Measurements from ENCODE around the gene TBC1D10A.
A peak's percentile ranks its signal among the peaks of the same experiment; 100 is the strongest.

TBC1D10A gene

DNA sequence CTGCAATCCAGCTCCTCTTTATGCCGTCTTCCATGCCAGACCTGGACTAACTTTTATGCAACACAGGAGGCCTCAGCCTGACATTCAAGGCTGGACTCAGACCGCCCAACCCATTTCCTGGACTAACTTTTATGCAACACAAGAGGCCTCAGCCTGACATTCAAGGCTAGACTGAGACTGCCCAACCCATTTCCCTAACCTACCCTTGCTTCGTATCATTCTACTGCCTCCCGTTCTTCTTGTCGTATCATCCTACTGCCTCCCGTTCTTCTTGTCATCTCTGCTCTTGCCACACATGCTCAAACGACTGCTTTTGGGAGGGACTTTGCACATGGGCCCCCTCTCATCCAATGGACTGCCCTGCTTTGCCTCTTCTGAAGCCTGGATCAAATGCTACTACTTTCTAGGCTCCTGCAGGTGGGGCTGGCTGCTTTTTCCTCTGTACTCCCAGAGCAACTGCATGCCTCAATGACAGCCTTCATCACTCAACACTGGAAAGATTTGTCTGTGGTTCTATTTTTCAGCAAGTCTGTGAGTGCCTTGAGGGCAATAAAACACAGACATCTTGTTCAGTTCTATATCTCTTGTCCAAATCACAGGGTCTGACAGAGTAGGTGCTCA is 7.8 kb downstream of the TBC1D10A start:
- DNase-seq = no peak

DNA sequence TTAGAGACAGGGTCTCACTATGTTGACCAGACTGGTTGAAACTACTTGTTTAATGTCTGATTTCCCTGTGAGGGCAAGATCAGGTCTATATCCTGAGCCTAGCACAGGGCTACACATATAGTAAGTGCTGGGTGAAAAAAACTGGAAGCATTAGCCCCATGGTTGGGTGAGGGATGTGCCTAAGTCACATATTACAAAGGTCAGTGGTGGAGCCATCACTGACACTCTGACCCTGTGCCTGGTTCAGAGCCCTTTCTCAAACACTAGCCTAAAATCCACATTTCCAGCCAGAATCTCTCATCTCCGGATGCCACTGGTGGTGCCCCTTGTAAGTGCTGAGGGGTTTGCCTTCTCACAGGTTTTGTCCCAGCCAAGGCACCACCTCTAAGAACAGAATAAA is 9.0 kb downstream of the TBC1D10A start:
- no peak for DNase-seq

GRCh38 chr22:30315962-30316576 is 10.7 kb downstream of the TBC1D10A start:
- no peak for DNase-seq

DNA sequence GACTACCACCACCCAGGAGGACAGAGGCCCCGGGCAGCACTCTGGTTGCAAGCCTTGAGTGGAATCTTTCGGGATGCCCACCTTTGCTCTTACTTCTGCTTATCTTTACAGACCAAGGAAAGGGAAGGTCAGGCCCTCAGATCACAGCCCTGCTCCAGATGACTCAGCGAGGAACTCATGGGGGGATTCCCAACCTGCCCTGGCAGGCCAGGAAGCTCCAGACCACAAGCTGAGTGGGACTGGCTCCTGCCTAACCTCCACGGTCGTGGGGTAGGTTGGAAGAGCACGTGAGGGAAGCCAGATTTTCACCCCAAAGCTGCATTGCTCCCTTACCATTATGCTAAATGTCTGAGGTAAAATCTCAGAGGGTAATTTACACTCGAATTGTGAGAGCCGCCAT is 11.8 kb downstream of the TBC1D10A start:
- DNase-seq = no peak

DNA sequence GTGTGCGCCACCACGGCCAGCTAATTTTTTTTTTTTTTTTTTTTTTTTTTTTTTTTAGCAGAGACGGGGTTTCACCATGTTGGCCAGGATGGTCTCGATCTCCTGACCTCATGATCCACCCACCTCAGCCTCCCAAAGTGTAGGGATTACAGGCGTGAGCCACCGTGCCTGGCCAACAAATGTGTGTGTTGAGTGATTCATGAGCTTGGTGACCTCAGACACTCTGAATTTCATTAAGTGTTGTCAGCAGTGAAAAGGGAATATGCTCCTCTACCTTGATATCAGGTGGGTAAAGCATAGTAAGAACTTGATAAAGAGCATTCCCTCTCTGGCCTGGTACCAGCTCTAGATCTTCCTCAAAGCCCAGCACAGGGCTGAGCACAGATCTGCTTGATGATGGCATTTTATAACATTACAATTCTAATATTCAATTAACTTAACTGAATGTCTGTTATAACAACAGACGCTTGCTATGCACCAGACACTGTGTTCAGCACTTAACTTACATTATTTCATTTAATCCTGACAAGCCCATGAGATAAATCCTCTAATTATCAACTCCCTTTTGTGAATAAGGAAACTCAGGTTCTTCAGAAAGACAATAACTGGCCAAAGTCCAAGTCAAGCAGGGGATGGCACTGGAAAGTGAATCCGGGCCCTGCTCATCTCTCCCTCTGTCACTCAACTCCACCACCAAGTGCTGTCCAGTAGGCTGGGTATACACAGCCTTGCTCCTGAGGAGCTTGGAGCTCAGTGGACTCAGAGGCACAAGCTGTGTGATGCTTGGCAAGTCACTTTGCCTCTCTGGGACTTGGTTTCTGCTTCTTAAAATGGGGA is 13.0 kb downstream of the TBC1D10A start:
- no peak for DNase-seq

- DNase-seq = no peak
These were observed 14.7 kb downstream of the TBC1D10A start for GRCh38 chr22:30312053-30312452.

- DNase-seq = no peak
These were observed 15.6 kb downstream of the TBC1D10A start for GRCh38 chr22:30310881-30311771.

GRCh38 chr22:30309951-30310741 is 16.6 kb downstream of the TBC1D10A start:
- DNase-seq = peak; percentile 63

GRCh38 chr22:30308518-30309230 is 18.1 kb downstream of the TBC1D10A start:
- DNase-seq = peak; percentile 63

GRCh38 chr22:30308093-30308492 is 18.6 kb downstream of the TBC1D10A start:
- no peak for DNase-seq

- DNase-seq = no peak
These were observed 19.6 kb downstream of the TBC1D10A start for GRCh38 chr22:30307041-30307574.

DNA sequence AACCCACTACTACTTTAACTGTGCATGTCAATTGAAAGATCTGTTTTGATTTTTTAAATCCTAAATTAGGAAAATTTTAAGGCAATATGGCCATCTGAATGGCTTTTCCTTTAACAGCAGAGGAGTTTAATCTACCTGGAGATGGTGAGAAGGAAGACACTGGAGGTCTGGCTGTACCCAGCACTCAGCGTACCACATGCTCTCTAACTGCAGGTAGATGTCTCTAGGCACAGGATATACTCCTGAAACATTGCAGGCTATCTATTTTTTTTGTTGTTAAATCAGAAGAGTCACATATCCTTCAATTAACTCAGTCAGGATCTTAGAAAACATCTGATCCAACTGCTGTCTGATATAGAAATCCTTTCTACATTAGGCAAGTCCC is 20.1 kb downstream of the TBC1D10A start:
- no peak for DNase-seq

DNA sequence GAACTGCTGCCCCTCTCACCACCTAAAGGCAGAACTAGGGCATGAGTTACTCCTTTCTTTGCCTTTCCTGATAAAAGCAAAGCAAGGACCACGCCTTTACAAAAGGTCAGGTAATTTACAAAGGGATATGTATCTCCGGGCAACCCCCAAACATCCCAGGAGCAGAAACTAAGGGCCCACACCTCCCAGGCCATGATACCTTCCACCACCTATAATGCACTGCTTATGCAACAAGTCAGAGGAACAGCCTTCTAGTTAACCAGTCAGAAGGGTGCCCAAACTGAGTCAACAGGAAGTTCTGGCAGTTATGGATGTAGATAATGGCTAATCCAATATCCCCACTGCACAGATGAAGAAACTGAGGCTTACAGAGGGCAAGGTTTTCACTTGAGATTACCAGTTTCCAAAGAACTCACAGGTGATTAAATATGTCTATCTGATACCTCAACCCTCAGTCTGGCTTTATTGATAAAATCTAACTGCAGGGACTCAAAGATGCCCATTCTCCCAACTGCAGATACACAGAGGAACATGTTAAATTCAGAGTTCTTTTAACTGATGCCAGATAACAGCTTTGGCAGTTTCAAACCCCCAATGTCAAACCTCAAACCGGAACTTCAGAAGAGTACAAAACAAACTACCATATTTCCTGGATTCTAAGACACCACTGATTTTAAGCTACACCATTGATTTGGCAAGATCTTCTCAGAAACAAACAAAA is 20.7 kb downstream of the TBC1D10A start:
- DNase-seq = no peak

DNA sequence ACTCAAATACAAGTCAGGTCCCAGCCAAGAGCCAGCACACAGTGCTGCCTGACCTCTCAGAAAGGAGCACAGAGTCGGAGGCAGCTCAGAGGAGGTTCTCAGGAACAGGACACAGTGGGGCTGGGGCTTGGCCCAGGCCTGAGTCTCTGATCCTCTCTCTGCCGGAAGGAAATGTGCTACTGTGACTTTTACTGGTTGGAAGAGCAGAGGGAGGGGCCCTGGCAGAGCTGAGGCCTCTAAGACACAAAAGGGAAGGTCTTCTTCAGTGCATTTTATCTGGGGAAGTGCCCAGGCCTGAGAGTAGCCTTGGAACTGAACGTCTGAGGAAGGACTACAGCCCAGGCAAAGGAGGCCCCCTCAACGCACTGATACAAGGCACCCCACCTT is 21.2 kb downstream of the TBC1D10A start:
- DNase-seq = peak; percentile 53

- no peak for DNase-seq
These were observed 22.1 kb downstream of the TBC1D10A start for GRCh38 chr22:30304495-30305244.

- DNase-seq = no peak
These were observed 24.0 kb downstream of the TBC1D10A start for GRCh38 chr22:30302810-30303138.

- DNase-seq = peak; percentile 74
These were observed 24.5 kb downstream of the TBC1D10A start for GRCh38 chr22:30301995-30302809.

DNA sequence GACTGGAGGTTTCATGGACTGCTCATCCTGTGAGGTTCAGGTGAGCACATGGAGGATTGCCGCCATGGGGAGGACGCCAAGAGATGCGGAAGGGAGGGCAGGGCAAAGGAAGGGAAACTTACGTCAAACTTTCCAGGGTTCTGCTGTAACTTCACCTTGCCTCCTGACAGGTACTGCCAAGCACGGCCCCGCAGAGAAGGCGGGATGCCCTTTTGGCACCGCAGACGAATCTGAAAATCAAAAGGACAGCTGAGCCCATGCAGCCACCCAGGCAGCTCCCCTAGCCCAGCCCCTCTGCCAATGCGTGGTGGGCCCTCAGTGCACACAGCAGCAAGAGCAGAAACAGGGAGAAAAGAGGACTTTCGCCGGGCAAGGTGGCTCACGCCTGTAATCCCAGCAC is 27.4 kb downstream of the TBC1D10A start:
- no peak for DNase-seq
